ENCODE measurements around the gene ILDR2. TPM values are rescaled to one million over a fixed set of nuclear protein-coding genes. Genes with fewer than 3 reads are reported as not detected.

The ILDR2 gene
- total RNA-seq, 1 experiment from 2014 or later = 0.42 TPM

DNA sequence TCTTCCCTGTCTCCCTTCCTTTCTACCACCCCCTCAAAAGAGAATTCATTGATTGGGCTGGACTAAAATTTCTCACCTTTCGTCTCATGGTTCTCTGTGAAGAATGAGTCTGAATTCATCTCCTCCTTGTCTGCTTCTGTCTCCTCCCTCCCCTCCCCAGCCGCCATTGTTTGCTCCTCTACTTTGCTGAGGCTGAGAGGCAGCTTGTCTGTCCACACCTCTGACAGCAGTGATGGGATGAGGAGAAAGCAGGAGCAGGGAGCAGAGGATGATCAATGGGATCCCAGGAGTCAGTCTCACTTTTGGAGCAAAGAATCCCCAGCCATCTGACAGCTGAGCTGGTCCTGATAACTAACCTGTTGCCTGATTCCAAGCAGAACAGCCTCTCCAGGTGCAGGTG is 2.5 kb downstream of the ILDR2 start:
- Mint-ChIP-seq H3K4me1 (ENCODE audit: insufficient read depth, unreplicated experiment) (peaks cover 25% of the 10 kb centered on the region), H3K27me3 (ENCODE audit: insufficient read depth, unreplicated experiment) (peaks cover 93% of the 10 kb centered on the region), H3K36me3 (ENCODE audit: insufficient read depth, unreplicated experiment) (no peaks in the 10 kb centered on the region), H3K27ac (ENCODE audit: low read depth, unreplicated experiment) (no peak overlapping the region), H3K9me3 (ENCODE audit: unreplicated experiment) (no peaks in the 10 kb centered on the region), H3K4me3 (ENCODE audit: unreplicated experiment) (no peak overlapping the region)
- no peak for DNase-seq (ENCODE audit: unreplicated experiment)
- intact Hi-C loops (cut with micrococcal nuclease) = no loop called here
- no TSS peak for BruUV-seq (replicated peaks)
- ChIA-PET POLR2A (interaction anchor here (1.2 to 1.5 kb wide), 2 partner anchors 64 to 134 kb away, joined by 3 to 4 read pairs; partner anchors contain the start of gene POGK), CTCF (interaction anchor here (0.6 to 6.3 kb wide), 9 partner anchors 16 to 808 kb away, joined by 3 to 76 read pairs (median 3); no protein-coding TSS in a partner anchor)
- TF ChIP-seq, protein P1, sequence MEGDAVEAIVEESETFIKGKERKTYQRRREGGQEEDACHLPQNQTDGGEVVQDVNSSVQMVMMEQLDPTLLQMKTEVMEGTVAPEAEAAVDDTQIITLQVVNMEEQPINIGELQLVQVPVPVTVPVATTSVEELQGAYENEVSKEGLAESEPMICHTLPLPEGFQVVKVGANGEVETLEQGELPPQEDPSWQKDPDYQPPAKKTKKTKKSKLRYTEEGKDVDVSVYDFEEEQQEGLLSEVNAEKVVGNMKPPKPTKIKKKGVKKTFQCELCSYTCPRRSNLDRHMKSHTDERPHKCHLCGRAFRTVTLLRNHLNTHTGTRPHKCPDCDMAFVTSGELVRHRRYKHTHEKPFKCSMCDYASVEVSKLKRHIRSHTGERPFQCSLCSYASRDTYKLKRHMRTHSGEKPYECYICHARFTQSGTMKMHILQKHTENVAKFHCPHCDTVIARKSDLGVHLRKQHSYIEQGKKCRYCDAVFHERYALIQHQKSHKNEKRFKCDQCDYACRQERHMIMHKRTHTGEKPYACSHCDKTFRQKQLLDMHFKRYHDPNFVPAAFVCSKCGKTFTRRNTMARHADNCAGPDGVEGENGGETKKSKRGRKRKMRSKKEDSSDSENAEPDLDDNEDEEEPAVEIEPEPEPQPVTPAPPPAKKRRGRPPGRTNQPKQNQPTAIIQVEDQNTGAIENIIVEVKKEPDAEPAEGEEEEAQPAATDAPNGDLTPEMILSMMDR (IDR thresholded peaks at IDR 0.05; ENCODE audit: unreplicated experiment) = no peak

DNA sequence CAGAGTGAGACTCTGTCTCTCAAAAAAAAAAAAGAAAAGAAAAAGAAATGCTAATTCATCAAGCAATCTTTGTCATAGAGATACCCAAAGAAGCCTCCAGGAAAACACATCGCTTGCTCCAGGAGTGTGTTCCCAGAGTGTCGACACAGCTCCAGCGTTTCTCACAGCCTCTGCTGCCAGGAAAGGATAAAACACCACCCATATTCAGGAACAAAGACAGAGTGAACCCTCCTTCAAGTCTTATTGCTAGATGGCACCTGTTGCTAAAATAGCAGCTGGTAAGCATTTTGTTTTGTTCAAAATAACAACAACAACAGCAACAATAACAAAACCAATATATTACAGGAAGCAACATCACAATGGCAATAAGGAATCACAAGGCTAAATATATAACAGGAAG is 3.1 kb downstream of the ILDR2 start:
- Mint-ChIP-seq H3K4me3 (ENCODE audit: unreplicated experiment) (no peak overlapping the region), H3K27me3 (ENCODE audit: insufficient read depth, unreplicated experiment) (peaks cover 93% of the 10 kb centered on the region), H3K9me3 (ENCODE audit: unreplicated experiment) (no peaks in the 10 kb centered on the region), H3K36me3 (ENCODE audit: insufficient read depth, unreplicated experiment) (no peaks in the 10 kb centered on the region), H3K27ac (ENCODE audit: low read depth, unreplicated experiment) (no peak overlapping the region), H3K4me1 (ENCODE audit: insufficient read depth, unreplicated experiment) (peaks cover 25% of the 10 kb centered on the region)
- intact Hi-C loops (cut with micrococcal nuclease) = no loop called here
- BruUV-seq (replicated peaks) = no TSS peak
- CTCF ChIA-PET = interaction anchor here (0.6 to 6.3 kb wide), 8 partner anchors 9 to 87 kb away, joined by 3 to 76 read pairs (median 3); no protein-coding TSS in a partner anchor
- TF ChIP-seq, protein P1 (IDR thresholded peaks at IDR 0.05; ENCODE audit: unreplicated experiment) = no peak
- DNase-seq (ENCODE audit: unreplicated experiment) = no peak
- POLR2A ChIA-PET = no interaction called here

DNA sequence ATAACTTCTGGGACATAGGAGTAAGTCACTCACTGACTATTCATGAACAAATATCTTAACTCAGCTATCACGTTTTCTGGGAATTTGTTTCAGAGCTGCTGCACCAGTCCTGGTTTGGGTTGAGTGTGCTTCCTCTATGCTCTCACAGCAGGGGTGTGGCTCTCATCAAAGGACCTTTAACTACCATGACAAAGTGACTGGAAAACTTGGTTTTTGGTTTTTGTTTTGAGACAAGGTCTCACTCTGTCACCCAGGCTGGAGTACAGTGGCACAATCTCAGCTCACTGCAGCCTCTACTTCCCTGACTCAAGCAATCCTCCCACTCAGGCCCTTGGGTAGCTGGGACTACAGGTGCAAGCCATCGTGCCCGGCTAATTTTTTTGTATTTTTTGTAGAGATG is 4.1 kb downstream of the ILDR2 start:
- intact Hi-C loops (cut with micrococcal nuclease) = no loop called here
- TF ChIP-seq, protein P1 (IDR thresholded peaks at IDR 0.05; ENCODE audit: unreplicated experiment) = no peak
- Mint-ChIP-seq H3K27me3 (ENCODE audit: insufficient read depth, unreplicated experiment) (peaks cover 93% of the 10 kb centered on the region), H3K27ac (ENCODE audit: low read depth, unreplicated experiment) (no peak overlapping the region), H3K9me3 (ENCODE audit: unreplicated experiment) (no peaks in the 10 kb centered on the region), H3K4me1 (ENCODE audit: insufficient read depth, unreplicated experiment) (peaks cover 23% of the 10 kb centered on the region), H3K36me3 (ENCODE audit: insufficient read depth, unreplicated experiment) (no peaks in the 10 kb centered on the region), H3K4me3 (ENCODE audit: unreplicated experiment) (no peak overlapping the region)
- ChIA-PET POLR2A (no interaction called here), CTCF (interaction anchor here (0.6 to 6.3 kb wide), 6 partner anchors 10 to 569 kb away, joined by 3 to 76 read pairs (median 4); no protein-coding TSS in a partner anchor)
- DNase-seq (ENCODE audit: unreplicated experiment) = no peak
- no TSS peak for BruUV-seq (replicated peaks)

DNA sequence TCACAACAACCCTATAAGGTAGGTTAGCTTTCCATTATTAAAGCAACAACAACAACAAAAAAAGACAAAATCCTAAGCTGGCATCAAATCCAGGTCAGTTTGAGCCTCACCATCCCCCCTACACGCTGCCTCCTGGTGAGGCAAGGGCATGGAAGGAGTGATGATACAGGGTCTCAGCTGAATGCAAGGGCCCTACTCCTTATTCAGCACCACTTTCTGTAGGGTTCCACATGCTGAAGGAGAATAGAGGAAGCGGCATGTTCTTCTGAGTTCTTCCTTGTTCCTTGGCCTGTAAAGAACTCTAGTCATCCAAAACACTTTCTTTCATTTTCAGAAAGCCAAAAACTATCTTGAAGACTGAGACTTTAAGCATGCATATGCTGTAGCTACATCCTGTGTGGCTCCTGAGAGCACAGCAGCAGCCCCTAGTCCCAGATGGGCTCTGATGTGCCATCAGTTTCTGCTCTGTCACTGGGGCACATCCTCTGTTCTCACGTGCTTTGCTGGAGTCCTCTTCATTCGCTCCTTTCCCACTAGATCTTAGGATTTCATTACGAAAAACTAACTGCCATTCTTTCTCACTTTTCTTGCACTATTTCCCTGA is 6.2 kb downstream of the ILDR2 start:
- Mint-ChIP-seq H3K9me3 (ENCODE audit: unreplicated experiment) (no peaks in the 10 kb centered on the region), H3K4me1 (ENCODE audit: insufficient read depth, unreplicated experiment) (peaks cover 8% of the 10 kb centered on the region), H3K36me3 (ENCODE audit: insufficient read depth, unreplicated experiment) (no peaks in the 10 kb centered on the region), H3K4me3 (ENCODE audit: unreplicated experiment) (no peak overlapping the region), H3K27me3 (ENCODE audit: insufficient read depth, unreplicated experiment) (peaks cover 83% of the 10 kb centered on the region), H3K27ac (ENCODE audit: low read depth, unreplicated experiment) (no peak overlapping the region)
- no TSS peak for BruUV-seq (replicated peaks)
- TF ChIP-seq, protein P1 (IDR thresholded peaks at IDR 0.05; ENCODE audit: unreplicated experiment) = no peak
- intact Hi-C loops (cut with micrococcal nuclease) = no loop called here
- POLR2A ChIA-PET = no interaction called here
- CTCF ChIA-PET = interaction anchor here (1.0 to 4.1 kb wide), 4 partner anchors 11 to 90 kb away, joined by 3 to 49 read pairs (median 10); no protein-coding TSS in a partner anchor
- no peak for DNase-seq (ENCODE audit: unreplicated experiment)

Measured in MCF 10A (cell line).